ENCODE measurements around the gene UPK1B.

GRCh38 chr3:119230745-119231144, 57.3 kb downstream of the UPK1B start:
- TF ChIP-seq CTCF (IDR thresholded peaks at IDR 0.05) (no peak), POLR2A (IDR thresholded peaks at IDR 0.05) (no peak)

All from Peyer's patch (tissue), 4 donors.